WI38 (cell line): ENCODE data around the gene NDUFA12.
"Not testable (repeated sequence)": the region's sequence is repeated elsewhere in the genome, so short reads cannot be mapped to it uniquely, and the experiment has no call there.

Experiments used
- H3K4me3 ChIP-seq: 2 replicates; pipeline ENCODE4 v1.5.1; 2011; ENCODE audit warnings: low read depth, mild to moderate bottlenecking, control low read depth, low read length
- CTCF ChIP-seq: IDR thresholded peaks from 2 replicates; pipeline ENCODE4 v1.5.1; 2012; ENCODE audit warnings: low read depth, mild to moderate bottlenecking, control low read depth, low read length

The NDUFA12 gene

GRCh38 chr12:94997061-94997460 is 6.4 kb downstream of the NDUFA12 start:
- H3K4me3 ChIP-seq = no peak overlapping the region
- no peak for TF ChIP-seq CTCF

- H3K4me3 ChIP-seq = no peak overlapping the region
- no peak for TF ChIP-seq CTCF
These were observed 9.2 kb downstream of the NDUFA12 start for GRCh38 chr12:94994312-94994711.

GRCh38 chr12:94993855-94994254 is 9.6 kb downstream of the NDUFA12 start:
- not testable (repeated sequence) for H3K4me3 ChIP-seq

GRCh38 chr12:94990222-94990621 is 13.3 kb downstream of the NDUFA12 start:
- no peak for TF ChIP-seq CTCF
- no peak overlapping the region for H3K4me3 ChIP-seq

GRCh38 chr12:94988471-94988870 is 15.0 kb downstream of the NDUFA12 start:
- no peak for TF ChIP-seq CTCF
- no peak overlapping the region for H3K4me3 ChIP-seq

- TF ChIP-seq CTCF = no peak
- no peak overlapping the region for H3K4me3 ChIP-seq
These were observed 15.7 kb downstream of the NDUFA12 start for GRCh38 chr12:94987801-94988200.

GRCh38 chr12:94987076-94987669 is 16.3 kb downstream of the NDUFA12 start:
- TF ChIP-seq CTCF = no peak

GRCh38 chr12:94985099-94985498 is 18.4 kb downstream of the NDUFA12 start:
- not testable (repeated sequence) for H3K4me3 ChIP-seq

More at GRCh38 chr12:94987076-94987669, 16.3 kb downstream of the NDUFA12 start:
- no peak overlapping the region for H3K4me3 ChIP-seq
